NCI-H1930 (cell line): ENCODE data around the gene DISP2.

Experiments
- DNase-seq, 2 experiments: peaks; one replicate each; lab custom pipeline; 2025; lab: John Stamatoyannopoulos, UW

The DISP2 gene, protein sequence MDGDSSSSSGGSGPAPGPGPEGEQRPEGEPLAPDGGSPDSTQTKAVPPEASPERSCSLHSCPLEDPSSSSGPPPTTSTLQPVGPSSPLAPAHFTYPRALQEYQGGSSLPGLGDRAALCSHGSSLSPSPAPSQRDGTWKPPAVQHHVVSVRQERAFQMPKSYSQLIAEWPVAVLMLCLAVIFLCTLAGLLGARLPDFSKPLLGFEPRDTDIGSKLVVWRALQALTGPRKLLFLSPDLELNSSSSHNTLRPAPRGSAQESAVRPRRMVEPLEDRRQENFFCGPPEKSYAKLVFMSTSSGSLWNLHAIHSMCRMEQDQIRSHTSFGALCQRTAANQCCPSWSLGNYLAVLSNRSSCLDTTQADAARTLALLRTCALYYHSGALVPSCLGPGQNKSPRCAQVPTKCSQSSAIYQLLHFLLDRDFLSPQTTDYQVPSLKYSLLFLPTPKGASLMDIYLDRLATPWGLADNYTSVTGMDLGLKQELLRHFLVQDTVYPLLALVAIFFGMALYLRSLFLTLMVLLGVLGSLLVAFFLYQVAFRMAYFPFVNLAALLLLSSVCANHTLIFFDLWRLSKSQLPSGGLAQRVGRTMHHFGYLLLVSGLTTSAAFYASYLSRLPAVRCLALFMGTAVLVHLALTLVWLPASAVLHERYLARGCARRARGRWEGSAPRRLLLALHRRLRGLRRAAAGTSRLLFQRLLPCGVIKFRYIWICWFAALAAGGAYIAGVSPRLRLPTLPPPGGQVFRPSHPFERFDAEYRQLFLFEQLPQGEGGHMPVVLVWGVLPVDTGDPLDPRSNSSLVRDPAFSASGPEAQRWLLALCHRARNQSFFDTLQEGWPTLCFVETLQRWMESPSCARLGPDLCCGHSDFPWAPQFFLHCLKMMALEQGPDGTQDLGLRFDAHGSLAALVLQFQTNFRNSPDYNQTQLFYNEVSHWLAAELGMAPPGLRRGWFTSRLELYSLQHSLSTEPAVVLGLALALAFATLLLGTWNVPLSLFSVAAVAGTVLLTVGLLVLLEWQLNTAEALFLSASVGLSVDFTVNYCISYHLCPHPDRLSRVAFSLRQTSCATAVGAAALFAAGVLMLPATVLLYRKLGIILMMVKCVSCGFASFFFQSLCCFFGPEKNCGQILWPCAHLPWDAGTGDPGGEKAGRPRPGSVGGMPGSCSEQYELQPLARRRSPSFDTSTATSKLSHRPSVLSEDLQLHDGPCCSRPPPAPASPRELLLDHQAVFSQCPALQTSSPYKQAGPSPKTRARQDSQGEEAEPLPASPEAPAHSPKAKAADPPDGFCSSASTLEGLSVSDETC (N-terminal part only)

DNA sequence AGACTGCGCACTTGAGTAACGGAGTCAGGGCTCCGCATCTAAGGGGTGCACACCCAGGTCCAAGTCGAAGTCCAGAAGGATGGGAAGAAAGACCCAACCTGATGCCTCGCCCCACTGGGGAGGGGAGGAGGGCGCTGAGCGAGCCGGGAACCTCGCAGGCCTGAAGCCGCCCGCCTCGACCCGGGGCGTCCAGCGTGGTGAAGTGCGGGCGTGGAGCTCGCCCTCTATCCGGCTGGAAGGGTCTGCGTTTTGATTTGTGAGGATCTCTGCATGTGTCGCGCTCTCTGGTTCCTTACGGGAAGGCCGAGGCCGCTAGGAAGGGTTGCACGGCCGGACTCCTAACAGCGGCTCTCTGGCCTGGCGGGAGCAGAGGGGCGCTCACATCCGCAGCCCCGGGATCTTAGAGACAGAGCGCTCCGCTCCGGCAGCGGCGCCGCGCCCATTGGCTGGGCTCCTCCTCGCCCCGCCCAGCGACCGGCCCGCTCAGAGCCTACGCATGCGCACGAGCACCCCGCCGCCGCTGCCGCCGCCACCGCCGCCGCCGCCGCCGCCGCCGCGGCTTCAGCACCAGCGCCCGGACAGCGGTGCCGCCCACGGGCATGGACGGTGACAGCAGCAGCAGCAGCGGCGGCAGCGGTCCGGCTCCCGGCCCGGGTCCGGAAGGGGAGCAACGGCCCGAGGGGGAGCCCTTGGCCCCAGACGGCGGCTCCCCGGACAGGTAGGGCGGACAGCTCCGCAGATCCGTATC is at the start of gene DISP2:
Gene DISP2, plus strand, starts transcription at position 497 of the 748 bp plus-strand sequence. Its CDS starts 103 bp downstream, at position 600.
- peak; percentile 67 to 72 for DNase-seq

DNA sequence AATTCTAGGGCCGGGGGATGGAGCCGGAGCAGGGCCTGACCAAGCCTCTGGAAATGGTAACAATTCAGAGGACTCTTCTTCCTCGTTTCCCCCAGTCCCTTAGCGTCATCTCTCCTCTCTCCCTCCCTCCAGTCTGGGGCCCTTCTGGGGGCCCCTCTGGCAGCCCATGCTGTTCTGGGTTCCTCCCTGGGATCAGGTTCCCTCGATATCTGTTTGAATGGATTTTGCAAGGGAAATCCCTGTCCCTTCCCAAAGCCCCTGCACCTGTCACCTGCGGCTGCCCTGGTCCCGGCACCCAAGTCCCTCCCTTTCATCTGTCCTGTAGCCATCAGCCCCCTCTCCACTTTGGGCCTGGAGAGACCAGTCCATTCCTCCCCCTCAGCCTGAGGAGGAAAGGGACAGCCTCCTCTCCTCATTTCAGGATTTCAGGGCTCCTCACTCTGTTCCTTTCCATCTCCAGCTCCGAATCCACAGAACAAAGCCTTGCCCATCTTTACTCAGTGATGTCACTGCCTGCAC is 48.6 kb upstream of the DISP2 start:
- no peak for DNase-seq

DNA sequence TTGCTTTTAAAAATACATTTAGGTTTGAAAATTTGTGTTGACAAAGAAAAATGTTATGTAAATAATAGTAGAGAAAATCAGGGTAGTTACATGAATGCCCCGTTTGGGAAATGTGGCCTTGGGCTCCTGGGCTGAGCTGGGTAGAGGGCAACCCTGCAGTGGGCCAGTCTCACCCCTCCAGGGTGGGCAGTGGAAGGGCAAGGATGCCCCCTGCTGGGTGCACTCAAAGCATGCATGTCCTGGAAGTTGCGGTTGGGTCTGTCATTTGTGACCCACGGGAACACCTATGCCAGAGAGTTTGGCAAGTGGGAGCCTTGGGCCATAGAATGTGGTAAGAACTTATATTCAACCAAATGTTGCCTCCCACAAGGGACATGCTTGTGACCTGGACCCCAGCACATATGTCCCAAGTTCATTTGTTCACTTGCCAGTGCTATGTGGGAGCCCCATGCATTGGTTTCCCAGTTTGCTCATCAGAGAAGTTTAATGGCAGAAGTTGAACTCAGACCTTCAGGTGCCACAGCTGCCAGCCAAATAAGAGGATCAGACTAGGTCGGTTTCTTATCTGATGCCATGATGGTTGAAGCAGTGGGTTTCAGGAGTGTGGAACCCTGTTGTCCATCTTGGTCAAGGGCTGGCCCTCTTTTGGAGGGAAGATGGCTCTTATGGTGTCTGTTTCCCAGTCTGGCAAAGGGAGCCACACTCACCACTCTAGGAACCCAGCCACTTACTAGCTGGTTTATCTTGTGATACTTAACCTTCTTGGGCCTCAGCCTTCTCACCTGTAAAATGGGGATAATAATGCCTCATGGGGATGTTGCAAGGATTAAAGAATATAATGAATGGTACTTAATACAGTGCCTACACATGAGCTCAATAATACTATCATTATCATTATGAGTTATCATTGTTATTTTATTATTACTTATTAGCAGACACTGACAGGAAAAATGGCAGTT is 47.7 kb upstream of the DISP2 start:
- DNase-seq = no peak

DNA sequence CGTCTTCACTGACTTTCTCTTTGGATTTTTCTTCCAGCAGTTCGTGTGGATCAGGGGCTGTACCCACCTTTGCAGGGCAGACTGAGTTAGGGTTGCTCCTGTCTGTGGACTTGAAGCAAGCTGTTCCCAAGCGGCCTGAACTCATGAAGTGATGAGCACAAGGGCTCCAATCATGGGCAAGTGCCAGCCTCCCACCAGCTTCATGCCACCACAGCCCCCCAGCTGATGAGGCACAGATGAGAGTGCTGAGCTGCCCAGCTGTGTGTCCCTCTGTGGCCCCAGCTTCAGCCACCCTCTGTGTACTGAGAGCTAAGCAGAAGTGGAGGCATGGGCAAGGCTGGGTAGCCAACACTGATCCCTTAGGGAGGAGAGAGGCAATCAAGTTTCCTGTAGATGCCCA is 47.0 kb upstream of the DISP2 start:
- no peak for DNase-seq

DNA sequence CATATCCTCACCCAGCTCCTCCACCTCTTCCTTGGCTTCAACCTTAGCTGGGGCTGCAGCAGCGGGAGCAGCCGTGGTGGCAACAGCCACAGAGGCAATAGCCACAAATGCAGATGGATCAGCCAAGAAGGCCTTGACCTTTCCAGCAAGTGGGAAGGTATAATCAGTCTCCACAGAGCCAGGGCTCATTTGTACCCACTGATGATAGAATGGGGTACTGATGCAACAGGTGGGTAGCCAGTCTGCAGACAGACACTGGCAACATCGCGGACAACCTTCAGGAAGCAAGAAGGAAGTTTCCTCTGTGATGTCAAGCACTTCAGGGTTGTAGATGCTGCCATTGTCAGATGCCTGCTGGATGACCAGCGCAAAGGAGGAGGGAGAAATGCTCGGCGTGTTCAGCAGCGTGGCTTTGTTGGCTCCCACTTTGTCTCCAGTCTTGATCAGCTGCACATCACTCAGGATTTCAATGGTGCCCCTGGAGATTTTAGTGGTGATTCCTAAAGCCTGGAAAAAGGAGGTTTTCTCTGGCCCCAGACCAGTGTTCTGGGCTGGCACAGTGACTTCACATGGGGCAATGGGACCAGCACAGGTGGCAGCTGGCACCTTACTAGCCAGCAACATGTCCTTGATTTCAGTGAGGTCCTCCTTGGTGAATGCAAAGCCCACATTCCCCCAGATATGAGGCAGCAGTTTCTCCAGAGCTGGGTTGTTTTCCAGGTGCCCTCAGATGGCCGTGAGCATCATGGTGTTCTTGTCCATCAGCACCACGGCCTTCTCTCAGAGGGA is 45.5 kb upstream of the DISP2 start:
- DNase-seq = no peak

DNA sequence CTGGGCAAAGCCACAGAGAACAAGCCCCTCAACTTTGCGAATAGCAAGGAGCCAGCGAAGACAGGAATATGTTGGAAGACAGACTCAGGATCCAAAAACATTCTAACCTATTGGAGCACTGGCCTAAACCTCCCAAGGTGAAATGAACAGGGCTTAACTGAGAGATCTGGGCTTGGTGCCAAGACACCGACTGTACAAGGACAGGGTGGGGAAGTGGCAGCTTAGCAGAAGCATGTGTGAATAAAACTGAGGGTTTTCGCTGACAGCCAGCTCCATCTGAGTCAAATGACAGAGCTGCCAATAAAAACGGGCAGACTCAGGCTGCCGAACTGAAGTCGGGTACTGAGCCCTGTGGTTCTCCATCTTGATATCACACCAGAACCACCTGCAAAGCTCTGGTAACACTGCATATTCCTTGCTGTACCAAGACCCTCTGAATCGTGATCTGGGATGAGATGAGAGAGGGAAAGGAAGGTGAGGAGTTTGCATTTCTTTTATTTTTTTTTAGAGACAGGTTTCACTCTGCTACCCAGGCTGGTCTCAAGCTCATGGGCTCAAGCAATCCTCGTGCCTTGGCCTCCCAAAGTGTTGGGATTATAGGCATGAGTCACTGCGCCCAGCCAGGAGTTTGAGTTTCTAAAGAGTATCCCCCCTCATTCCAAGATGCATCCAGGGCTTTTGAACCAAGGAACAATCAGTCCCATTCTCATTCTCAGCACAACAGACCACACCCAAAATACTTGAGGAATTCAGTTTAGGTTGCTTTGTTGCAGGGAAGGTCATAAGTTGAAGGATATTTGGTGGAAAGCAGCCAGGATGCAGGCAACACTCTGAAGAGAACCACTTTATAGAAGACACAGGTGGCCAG is 44.3 kb upstream of the DISP2 start:
- DNase-seq = no peak

DNA sequence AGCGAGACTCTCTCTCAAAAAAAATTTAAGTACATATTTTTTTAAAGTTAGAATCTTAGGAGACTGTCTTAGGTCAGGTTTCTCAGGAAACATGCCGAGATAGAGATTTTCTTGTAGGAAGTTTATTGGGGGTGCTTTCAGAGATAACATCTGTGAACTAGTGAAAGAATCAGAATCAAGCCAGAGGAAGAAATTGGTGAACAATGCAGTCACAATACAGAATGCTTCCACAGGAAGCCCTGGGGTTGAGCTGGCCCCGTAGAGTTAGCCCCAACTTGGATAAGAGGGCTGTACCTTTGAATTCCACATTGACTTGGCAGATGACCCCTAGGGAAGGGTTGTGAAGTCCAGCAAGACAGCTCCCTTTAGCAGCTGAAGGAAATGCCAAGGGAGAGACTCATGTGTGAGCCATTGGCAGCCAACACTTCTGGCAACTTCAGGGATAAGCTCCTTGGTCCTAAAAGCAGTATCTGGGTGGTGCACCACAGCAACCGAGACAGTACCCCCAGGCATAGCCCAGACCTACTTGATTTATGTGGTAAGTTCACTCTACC is 43.2 kb upstream of the DISP2 start:
- no peak for DNase-seq

DNA sequence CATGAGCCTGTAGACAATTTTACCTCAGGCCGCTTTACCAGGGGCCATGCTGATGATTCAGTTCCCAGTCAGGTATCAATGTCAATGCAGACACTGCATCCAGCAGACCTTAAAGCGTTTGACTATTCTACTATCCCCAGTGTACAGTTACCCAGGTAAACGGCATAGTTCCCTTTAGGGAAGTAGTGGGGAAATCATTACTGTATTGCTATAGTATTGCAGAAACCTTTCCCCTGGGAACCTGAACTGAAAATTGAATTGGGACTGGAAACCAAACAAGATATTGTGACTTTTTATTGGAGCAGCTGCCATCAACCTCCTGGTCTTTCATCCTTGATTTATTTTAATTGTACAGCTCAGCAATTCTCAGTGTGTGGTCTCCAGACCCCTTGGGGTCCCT is 41.1 kb upstream of the DISP2 start:
- no peak for DNase-seq

DNA sequence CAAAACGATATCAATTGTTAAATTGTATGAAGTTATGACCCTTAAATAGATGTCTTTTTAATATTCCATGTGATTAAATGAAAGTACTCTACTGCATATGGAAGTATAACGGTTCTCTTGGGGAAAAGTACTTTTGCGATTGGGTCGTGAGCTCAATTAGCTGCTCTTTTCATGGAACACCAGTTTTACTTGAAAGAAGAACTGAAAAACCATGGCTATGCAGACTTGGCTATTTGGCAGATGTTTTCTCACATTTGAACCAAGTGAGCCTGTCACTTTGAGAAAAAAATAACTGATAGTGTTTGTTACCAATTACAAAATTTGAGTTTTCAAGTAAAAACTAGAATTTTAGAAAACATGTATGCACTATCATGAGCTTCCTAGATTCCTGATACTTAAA is 40.4 kb upstream of the DISP2 start:
- no peak for DNase-seq

DNA sequence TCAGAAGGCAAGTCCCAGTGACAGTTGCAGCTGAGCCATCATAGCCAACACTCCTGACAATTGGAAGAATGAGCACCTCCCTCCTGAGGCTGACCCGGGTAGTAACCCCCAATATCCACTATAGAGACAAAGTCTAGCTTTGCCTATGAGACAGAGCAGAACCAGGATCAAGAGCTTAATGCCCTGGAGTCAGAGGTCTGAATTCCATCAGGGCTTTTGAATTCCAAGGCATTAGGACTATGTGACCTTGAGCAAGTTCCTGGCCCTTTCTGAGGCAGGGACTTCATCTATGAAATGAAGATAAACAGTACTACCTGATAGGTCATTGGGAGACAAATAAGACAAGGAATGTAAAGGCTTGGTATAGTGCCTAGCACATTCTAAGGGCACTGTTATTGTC is 37.6 kb upstream of the DISP2 start:
- no peak for DNase-seq

DNA sequence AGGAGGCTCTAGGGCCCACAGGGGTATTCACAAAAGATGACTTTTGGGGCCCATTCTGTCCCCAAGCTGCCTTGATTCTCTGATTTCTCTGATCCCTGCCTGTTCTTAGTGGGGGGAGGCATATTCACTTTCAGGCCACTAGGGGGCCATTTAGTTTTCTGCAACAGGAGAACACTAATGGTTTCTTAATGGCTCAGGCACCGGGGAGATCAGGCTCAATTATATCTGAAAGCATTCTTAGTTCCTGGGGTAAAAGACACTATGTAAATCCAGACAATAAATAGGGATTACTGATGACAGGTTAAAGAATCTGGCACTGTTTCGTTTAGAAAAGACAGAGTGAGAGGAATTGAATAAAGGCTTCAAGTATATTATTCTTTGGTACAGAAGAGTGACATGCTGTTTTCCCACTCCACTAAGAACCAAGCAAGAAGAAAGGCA is 37.1 kb upstream of the DISP2 start:
- DNase-seq = peak; percentile 17 to 23

DNA sequence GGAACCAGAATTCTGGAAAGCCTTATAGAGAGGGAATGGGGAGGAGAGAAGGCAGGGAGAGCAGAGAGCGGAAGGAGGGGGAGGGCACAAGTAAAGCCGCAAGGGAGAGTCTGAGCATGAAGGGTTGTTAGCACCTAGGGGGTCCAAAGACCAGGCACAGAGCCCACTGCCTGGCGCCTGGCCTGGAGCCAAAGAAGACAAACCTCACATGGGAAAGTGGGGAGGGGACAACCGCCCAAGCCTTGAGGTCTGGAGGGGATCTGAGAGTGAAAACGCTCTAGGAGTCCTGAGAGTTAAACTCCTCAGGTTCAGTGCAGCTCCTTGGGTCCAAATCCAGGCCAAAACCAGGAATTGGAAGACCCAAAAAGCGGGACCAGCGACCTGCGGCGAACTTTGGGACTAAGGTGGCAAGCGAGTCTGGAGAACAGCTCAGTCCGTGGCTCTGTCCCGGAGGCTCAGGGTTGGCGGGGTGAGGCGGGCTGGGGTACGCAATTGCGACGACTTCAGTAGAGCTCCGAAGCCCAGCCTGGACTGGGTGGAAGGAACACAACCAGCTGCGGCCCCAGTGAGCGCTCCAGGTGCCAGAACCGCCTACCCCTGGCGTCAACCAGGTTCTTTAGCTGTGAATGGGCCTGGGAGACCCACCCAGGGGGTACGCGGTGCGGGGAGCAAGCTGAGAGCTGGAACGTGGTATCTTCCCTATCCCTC is 35.3 kb upstream of the DISP2 start:
- no peak for DNase-seq

DNA sequence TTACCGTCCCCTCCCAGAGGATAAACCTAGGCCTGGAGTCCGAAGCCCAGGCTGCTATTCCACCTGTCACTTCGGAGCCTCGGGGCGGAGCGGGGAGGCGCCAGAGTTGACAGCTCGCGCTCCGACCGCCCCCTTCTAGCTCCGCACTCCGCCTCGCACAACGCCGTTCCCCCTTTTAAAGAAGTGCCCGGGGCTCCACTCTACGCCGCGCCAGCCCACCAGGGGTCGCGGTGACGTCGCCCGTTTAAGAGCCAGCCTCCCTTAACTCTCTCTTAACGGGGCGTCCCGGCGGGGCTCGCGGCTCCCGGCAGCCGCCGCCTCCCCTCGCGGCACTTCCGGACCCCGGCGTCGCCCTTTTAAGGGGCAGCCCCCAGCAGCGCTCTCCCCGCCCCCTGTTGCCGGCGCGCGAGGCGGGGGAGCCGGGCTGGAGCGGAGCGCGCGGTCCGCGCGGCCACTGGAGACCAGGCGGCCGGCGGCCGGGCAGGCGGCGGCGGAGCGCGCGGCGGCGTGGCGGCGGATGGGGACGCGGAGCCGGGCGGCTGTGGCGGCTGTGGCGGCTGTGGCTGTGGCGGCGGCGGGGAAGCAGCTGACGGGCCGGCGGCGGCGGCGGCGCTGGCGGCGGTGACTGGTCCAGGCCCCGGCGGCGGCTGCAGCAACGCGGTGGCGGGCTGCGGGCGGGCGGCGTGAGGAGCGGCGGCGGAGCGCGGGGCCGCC is 34.6 kb upstream of the DISP2 start, which contains the start of gene INAFM2:
Gene INAFM2, plus strand, starts transcription at position 454 of the 714 bp plus-strand sequence. CDS start 364 bp downstream, outside the sequence.
- peak; percentile 81 to 82 for DNase-seq

DNA sequence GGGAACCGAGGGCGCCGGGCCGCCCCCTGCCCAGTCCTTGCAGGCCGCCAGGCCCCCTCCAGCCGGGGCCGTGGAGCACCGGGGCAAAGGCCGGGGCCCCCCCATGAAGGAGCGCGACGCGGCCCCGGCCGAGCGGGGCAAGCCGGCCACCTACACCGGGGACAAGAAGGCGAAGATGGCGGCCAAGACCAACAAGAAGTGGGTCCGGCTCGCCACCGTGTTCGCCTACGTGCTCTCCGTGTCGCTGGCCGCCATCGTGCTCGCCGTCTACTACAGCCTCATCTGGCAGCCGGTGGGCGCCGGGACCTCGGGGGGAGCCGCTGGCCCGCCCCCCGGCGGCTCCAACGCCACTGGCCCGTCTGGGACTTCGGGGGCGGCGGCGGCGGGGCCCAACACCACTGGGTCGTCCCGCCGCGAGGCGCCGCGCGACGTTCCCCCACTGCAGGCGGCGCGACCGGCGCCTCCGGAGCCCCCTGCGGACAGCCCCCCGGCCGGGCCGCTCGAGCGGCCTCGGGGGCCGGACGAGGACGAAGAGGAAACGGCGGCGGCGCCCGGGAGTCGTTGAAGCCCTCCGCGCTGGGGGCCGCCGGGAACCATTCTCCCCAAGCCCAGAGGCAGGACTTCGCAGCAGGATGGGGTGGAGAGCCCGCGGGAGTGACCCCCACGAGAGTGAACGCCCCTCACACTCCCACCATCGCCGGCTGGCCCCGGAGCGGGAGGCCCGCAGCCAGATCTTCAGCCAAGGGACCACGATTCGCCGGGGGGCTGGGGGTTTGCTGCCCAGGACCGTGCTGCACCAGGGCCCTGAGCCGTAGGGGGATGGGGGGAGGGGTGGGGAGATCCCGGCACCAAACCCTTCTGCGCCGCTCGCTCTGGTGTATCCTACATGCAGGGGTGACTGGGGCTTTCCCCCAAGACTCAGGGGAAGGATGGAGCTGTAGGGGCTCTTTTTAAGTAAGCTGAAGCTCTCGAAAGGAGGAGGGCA is 33.8 kb upstream of the DISP2 start:
- no peak for DNase-seq

DNA sequence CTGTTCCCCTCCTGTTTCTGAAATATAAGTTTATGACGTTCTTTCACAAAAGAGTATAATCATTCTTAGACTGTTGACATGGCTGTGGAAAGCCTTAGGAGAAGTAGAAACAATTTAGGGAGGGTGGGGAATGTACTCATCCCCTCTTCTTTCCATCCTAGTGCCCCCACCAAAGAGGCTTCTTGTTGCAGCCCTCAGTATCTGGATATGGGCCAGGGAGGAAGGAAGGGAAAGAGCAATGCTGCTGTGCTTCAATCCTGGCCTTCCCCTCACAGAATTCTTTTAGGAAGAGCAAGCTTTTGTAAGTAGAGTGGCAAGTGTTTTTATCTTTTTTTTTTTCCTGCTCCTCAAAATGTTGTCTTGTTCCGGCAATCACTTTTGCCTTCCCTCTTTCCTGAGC is 32.8 kb upstream of the DISP2 start:
- DNase-seq = no peak
